GM04504 (cell line): Measurements from ENCODE around the gene FAM240B.

Source experiments
- DNase-seq: peaks from one replicate; pipeline ENCODE4 v3.0.0-alpha.2; 2012; ENCODE audit warnings: low read depth

Gene FAM240B

DNA sequence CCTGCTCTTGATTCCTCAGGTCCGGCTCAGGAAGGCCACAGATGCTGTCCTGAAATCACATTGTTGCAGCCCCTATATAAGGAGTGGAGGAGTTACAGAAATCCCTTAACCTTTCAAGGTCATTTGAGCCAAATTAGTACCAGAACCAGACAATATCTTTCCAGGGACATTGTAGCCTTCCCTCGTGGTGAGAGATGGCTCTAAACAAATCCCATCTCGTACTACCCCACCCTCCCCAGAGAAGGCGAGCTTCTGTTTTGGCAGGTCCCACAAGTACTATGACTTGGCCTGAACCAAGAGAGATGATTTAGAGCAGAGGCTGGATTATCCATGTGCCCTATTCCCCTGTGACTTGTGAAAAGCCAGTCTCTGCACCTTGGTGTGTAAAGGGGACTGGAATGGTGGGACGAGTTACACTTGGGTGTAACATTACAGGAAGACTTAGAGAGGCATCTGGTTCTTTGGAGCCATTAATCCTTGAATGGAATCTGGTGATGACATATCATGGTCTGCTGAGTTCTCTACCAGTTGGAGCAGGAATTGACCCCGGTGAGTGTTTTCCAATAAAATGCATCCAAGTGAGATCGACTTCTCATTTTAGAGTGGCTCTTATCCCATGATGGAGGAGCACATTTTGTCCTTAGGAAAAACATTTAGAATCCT is at the start of gene FAM240B:
Gene FAM240B, minus strand, starts transcription at position 51 of the 663 bp plus-strand sequence. CDS start 16,134 bp downstream, outside the sequence.
- DNase-seq: no peak

- no peak for DNase-seq
Measured at GRCh38 chr9:38768351-38768761, 48.4 kb upstream of the FAM240B start.

DNA sequence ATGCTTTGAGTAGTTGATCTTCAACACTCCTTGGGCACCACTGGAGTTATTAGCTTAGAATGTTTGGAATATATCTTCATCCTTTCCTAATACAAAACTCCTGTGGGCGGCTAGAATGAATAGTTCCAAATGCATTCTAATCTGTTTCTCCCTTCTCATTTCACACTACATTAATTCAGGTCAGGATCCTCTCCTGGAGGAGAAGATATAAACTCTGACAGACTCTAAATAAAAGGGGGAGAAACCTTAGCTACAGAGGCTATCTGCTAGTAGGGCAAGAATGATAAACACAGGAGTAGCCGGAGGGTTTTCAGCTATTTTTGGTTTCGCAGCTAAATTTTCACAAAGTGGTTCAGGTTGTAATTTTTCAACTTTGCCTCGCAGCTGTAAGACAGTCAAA is 45.2 kb upstream of the FAM240B start:
- DNase-seq: no peak

DNA sequence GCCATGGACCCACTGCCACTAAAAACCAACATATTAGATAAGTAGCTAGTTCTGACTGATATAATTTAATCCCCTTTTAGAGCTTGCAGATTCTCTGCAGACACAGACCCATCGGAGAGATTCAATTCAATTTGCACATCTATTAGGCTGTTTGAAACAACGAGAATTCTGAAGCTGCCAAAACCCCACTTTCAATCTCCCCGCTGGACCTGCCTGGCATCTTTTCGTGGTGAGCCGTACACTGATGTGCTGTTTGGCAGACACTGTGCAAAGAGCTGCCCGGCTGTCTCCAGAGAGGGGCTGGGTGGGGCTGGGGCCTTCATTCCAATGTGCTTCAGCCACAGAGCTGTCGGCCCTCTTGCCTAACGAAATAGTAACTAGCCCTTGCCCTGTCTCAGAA is 42.1 kb upstream of the FAM240B start:
- DNase-seq: no peak

DNA sequence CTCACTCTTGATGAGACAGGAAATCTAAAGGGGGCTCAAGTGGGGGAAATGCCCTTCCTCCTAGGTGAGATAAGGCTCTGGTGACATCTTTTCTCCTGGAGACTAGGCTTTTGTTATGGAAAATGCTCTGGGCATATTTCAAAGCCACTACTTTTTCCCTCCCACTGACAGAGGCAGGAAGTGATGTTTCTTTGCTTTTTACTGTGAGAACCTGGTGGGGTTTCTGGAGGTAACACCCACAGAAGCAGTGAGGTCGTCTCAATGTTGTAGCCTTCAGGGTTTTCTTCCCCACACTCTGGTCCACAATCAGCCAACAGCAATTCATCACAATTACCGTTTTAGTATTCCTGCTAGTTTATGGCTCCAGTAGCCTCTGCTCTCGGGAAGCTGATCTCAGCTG is 41.4 kb upstream of the FAM240B start:
- DNase-seq: no peak

DNA sequence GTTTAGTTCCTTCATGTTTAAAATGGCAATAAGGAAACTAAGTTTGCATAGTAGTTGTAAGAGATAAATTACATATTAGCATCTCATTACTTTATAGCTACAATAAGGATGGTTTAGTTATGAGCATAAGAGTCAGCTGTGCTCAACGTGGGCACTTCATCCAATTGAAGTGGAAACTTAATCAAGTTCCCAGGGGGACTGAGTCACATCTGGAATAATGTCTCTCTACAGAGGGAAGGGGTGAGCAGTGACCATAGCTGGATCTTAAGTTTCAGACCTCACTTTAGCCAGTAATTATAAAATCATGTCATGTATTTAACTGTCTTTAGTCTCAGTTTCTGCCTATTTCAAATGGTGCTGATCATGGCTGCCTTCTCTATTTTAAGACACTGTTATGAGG is 36.8 kb upstream of the FAM240B start:
- no peak for DNase-seq

DNA sequence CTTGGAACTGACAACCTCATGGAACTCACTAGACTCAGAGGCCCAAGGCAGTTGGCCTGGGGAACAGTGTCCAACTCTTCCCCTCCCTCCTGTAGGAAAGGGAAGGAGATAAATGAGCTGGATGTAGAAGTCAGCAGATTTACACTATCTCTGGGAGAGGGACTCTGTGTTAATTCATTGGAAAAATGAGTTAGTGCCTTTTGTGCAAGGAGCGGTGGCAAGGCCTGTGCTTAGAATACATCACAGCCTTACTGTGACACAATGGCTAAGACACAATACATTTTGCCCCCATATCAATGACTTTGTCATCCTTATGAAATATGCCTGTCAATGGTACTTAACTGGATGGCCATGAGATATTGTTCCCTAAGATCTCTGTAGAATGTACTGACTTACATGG is 28.0 kb upstream of the FAM240B start:
- DNase-seq: no peak

- no peak for DNase-seq
Measured at GRCh38 chr9:38747067-38747466, 27.1 kb upstream of the FAM240B start.

- DNase-seq: no peak
Measured at GRCh38 chr9:38746303-38746702, 26.4 kb upstream of the FAM240B start.

DNA sequence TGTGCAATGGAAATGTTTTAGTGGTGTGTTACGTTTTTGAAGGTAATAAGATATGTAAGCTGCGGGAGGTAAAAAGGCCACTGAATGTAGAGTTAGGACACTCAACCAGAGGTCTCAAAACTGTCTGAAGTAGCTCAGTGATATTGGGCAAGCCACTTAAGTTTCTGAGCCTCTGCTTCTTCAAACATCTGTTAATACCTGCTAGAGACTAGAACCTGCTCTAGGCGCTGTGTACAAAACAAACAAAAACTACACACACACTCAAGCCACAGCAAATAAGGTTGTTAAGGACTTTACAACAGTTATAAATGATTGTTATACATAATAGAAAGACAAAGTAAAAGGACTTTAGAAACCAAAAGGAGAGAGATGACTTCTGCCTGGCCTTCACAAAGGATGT is 24.6 kb upstream of the FAM240B start:
- no peak for DNase-seq

DNA sequence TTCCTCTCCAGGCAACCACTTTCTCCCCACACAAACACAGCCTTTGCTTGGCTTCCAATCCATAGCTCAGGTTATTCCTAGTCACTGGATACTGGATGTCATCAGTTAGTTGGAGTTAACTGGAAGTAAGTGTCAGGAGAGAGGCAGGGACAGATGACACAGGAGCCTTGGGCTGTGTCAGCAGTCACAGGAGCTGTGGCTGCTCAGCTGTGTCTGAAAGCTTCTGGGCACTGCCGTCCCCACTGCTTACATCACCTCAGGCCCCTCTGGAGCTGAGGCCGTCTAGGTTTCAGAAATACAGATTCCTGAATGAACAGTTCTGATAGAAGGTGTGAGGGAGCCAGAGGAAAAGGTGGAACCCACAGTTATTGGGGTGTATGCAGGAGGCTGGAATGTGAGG is 17.3 kb upstream of the FAM240B start:
- no peak for DNase-seq

DNA sequence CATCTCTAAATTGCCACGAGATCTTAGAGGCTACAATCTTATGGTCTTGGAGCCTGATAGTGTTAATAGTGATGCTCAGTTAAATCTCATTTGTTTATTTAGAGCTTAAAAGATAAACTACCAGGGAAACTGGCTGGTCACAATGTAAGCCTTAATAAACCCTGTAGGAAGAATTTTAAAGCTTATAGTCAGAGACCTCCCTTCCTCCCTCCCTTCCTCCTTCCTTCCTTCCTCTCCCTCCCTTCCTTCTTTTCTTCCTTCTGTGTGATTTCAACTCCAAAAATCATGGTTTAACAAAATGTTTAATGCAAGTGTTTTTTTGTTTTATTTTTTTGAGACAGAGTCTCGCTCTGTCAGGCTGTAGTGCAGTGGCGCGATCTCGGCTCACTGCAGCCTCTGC is 14.9 kb upstream of the FAM240B start:
- DNase-seq: no peak

GRCh38 chr9:38733503-38733902 is 13.6 kb upstream of the FAM240B start:
- no peak for DNase-seq

DNA sequence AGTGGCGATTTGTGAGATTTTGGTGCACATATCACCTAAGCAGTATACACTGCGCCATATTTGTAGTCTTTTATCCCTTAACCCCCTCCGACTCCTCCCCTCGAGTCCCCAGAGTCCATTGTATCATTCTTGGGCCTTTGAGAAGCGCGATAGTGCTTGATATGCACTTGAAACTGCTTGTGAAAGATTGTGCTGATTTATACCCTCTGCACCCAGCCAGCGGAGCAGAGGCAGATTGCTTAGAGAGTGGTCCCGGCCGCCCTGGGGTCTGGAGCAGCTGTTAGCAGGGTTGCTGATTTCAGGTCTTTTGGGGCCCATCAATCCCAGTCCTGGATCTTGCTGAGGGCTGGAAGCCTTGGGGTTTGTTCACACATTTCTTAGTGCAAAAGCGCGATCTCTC is 13.0 kb upstream of the FAM240B start:
- DNase-seq: no peak

DNA sequence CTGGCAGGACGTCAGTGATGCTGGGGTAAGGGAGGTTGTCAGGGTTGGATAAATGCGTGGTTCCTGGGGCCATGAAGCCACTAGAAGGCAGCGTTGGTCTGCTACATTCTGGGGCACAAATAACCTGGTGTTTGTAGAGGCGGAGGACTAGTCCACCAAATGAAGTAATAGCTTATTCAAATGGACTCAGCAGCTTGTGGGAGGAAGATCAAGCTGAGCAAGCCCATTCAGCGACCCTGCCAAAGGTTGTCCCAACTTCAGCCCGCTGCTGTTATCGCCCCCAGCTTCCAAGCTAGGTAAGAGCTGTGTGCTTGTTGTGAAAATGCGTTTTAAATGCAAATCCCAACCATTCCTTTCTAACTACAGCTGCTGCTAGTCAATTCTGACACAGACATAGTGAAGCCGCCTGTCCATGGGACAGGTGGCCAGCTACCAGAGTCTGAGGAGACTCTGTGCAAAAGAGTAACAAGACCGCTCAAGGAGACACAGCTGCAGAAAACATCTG is 7.6 kb upstream of the FAM240B start:
- no peak for DNase-seq

GRCh38 chr9:38724754-38725153 is 4.8 kb upstream of the FAM240B start:
- DNase-seq: no peak

DNA sequence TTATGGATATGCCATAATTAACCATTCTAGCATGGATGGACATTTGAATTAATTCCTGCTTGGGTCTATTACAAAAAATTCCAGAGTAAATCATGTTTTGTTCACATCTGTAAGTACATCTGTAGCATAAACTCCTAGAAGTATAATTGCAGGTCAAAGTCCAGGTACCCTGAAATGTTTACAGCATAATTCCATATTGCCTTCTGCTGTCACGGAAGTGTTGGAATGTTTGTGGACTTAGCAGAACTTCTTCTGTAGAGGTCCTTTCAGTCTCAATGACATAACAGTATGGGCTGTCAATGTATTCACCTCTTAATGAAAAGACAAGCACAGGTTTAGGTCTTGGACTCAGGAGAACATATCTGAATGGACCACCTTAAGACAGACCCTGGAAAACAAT is 1.8 kb downstream of the FAM240B start:
- DNase-seq: no peak

- DNase-seq: no peak
Measured at GRCh38 chr9:38715684-38716083, 4.2 kb downstream of the FAM240B start.

DNA sequence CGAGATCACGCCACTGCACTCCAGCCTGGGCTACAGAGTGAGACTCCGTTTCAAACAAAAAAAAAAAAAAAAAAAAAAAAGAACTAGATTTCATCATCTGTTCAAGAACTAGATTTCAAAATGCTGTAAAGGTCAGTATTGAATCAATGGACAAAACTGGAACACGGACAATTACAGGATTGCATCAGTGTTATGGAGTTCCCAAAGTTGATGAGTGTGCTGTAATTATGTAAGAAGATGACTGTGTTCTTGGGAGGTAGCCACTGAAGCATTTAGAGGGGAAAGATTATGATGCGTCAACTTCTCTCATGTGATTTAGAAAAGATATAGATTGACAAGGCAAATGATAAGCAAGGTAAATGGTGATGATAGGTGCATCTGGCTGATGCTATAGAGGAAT is 6.5 kb downstream of the FAM240B start:
- peak; percentile 17 for DNase-seq

- DNase-seq: no peak
Measured at GRCh38 chr9:38708759-38709158, 11.2 kb downstream of the FAM240B start.

GRCh38 chr9:38707885-38708637 is 11.9 kb downstream of the FAM240B start:
- DNase-seq: no peak

DNA sequence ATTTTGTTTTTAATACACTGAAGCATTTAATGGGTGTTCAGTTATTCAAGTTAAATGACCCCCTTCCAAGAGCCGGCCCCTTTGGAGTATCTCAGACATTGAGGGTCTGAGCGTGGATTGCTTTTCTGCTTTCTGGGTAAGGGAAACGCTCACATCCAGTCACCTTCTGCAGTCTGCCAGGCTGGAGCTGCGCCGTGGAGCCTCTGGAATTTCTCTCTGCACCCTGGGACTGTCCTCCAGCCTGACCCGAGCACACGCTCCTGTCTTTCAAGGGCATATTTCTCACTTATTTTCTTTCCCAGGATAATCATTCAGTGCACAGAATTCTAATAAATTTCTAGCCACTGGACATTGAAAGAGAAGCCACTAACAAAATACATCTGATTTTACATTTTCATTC is 13.4 kb downstream of the FAM240B start:
- no peak for DNase-seq

DNA sequence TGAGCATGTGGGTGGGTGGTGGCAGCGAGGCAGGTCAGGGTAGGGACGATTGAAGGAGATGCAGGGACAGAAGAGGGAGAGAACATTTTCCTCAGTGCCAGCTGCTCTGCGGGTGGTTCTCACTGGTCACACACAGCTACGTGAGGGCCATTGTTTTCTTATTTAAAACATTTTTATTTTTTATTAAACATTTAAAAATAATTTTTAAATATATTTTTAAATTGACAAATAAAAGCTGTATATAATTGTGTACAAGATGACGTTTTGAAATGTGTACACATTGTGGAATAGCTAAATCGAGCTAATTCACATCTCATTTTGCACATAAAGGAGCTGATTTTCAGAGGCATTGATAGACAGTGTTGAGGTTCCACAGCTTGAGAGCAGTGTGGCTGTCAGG is 14.0 kb downstream of the FAM240B start:
- DNase-seq: no peak

GRCh38 chr9:38700695-38701094 is 19.2 kb downstream of the FAM240B start:
- DNase-seq: no peak
